Colon (tissue), 2 donors: ENCODE data around the gene UBQLN1.

Experiments used
- FAIRE-seq: peaks from 2 replicates; lab custom pipeline; 2012; peaks lifted over from hg19 to GRCh38; lab: Jason Lieb, UNC
- donor health status: control.
- donor health status: control.

The UBQLN1 gene

GRCh38 chr9:83688921-83689320, 18.8 kb downstream of the UBQLN1 start:
- FAIRE-seq, result no peak

- no peak for FAIRE-seq
Measured at GRCh38 chr9:83681490-83681889, 26.3 kb downstream of the UBQLN1 start.

GRCh38 chr9:83680233-83680632, 27.5 kb downstream of the UBQLN1 start:
- no peak for FAIRE-seq

GRCh38 chr9:83677596-83677995, 30.2 kb downstream of the UBQLN1 start:
- no peak for FAIRE-seq

GRCh38 chr9:83675466-83675865, 32.3 kb downstream of the UBQLN1 start:
- FAIRE-seq, result no peak

GRCh38 chr9:83671451-83671850, 36.3 kb downstream of the UBQLN1 start:
- no peak for FAIRE-seq

GRCh38 chr9:83670381-83670780, 37.4 kb downstream of the UBQLN1 start:
- FAIRE-seq, result no peak

- no peak for FAIRE-seq
Measured at GRCh38 chr9:83669067-83669466, 38.7 kb downstream of the UBQLN1 start.

- FAIRE-seq, result no peak
Measured at GRCh38 chr9:83665580-83666200, 42.1 kb downstream of the UBQLN1 start.

GRCh38 chr9:83662933-83663332, 44.8 kb downstream of the UBQLN1 start:
- no peak for FAIRE-seq

- no peak for FAIRE-seq
Measured at GRCh38 chr9:83656952-83657351, 50.8 kb downstream of the UBQLN1 start.

GRCh38 chr9:83656032-83656680, 51.6 kb downstream of the UBQLN1 start:
- FAIRE-seq, result no peak

- FAIRE-seq, result no peak
Measured at GRCh38 chr9:83655433-83655832, 52.3 kb downstream of the UBQLN1 start.

GRCh38 chr9:83652433-83652832, 55.3 kb downstream of the UBQLN1 start:
- no peak for FAIRE-seq

GRCh38 chr9:83651558-83651957, 56.2 kb downstream of the UBQLN1 start:
- FAIRE-seq, result no peak

- FAIRE-seq, result no peak
Measured at GRCh38 chr9:83649515-83649914, 58.2 kb downstream of the UBQLN1 start.

- no peak for FAIRE-seq
Measured at GRCh38 chr9:83649080-83649479, 58.7 kb downstream of the UBQLN1 start.

GRCh38 chr9:83646500-83647239, 61.1 kb downstream of the UBQLN1 start:
- FAIRE-seq, result no peak

- FAIRE-seq, result no peak
Measured at GRCh38 chr9:83642793-83643192, 65.0 kb downstream of the UBQLN1 start.

- no peak for FAIRE-seq
Measured at GRCh38 chr9:83639266-83639665, 68.5 kb downstream of the UBQLN1 start.

GRCh38 chr9:83637389-83637788, 70.4 kb downstream of the UBQLN1 start:
- FAIRE-seq, result no peak

- no peak for FAIRE-seq
Measured at GRCh38 chr9:83636813-83637212, 70.9 kb downstream of the UBQLN1 start.

- FAIRE-seq, result no peak
Measured at GRCh38 chr9:83633676-83634075, 74.1 kb downstream of the UBQLN1 start.
